RKO (cell line): ENCODE measurements around the gene ADA.

Source experiments
- DNase-seq: peaks from one replicate; pipeline ENCODE4 v3.0.0-alpha.2; 2016; ENCODE audit warnings: low spot score

Gene ADA

GRCh38 chr20:44644667-44645131, 6.8 kb downstream of the ADA start:
- no peak for DNase-seq

GRCh38 chr20:44644230-44644617, 7.3 kb downstream of the ADA start:
- no peak for DNase-seq

- DNase-seq = no peak
Observed at GRCh38 chr20:44643596-44644229, 7.8 kb downstream of the ADA start.

GRCh38 chr20:44643154-44643519, 8.4 kb downstream of the ADA start:
- no peak for DNase-seq

- no peak for DNase-seq
Observed at GRCh38 chr20:44642203-44643153, 9.0 kb downstream of the ADA start.

GRCh38 chr20:44641325-44641724, 10.2 kb downstream of the ADA start:
- DNase-seq = no peak

- no peak for DNase-seq
Observed at GRCh38 chr20:44640522-44640921, 11.0 kb downstream of the ADA start.

- no peak for DNase-seq
Observed at GRCh38 chr20:44637522-44638372, 13.8 kb downstream of the ADA start.

- DNase-seq = no peak
Observed at GRCh38 chr20:44637042-44637441, 14.5 kb downstream of the ADA start.

GRCh38 chr20:44635877-44636276, 15.6 kb downstream of the ADA start:
- DNase-seq = no peak

- no peak for DNase-seq
Observed at GRCh38 chr20:44633872-44634600, 17.5 kb downstream of the ADA start.

GRCh38 chr20:44633187-44633810, 18.2 kb downstream of the ADA start:
- no peak for DNase-seq

GRCh38 chr20:44632103-44632752, 19.3 kb downstream of the ADA start:
- no peak for DNase-seq

GRCh38 chr20:44630297-44630696, 21.2 kb downstream of the ADA start:
- no peak for DNase-seq

GRCh38 chr20:44629542-44629941, 22.0 kb downstream of the ADA start:
- DNase-seq = no peak

GRCh38 chr20:44629017-44629385, 22.5 kb downstream of the ADA start:
- DNase-seq = no peak

- DNase-seq = no peak
Observed at GRCh38 chr20:44627364-44628010, 24.0 kb downstream of the ADA start.

GRCh38 chr20:44626278-44626677, 25.2 kb downstream of the ADA start:
- no peak for DNase-seq

GRCh38 chr20:44625361-44625760, 26.1 kb downstream of the ADA start:
- DNase-seq = no peak

- DNase-seq = no peak
Observed at GRCh38 chr20:44624743-44625271, 26.7 kb downstream of the ADA start.
